Breast epithelium (tissue), 3 donors: Measurements from ENCODE around the gene XIRP2.

Experiments
- CTCF ChIP-seq, 3 donors: fragments of 450-650 bp; IDR thresholded peaks; one replicate each; pipeline ENCODE4 v1.5.1; 2016 to 2017; ENCODE audit warnings: antibody characterized with exemption in 3 of 3, mild to moderate bottlenecking in 3 of 3, moderate library complexity in 3 of 3
- POLR2A ChIP-seq: fragments of 450-650 bp; IDR thresholded peaks from one replicate; pipeline ENCODE4 v1.6.1; 2016; ENCODE audit warnings: antibody characterized with exemption, mild to moderate bottlenecking, moderate library complexity
- POLR2AphosphoS5 ChIP-seq, 3 donors: sonication (generic); formaldehyde crosslinking; IDR thresholded peaks; one replicate each; pipeline ENCODE4 v1.6.1; 2017; ENCODE audit warnings: antibody characterized with exemption in 3 of 3

- TF ChIP-seq CTCF (IDR thresholded peaks at IDR 0.05), result no peak
- TF ChIP-seq POLR2AphosphoS5 (IDR thresholded peaks at IDR 0.05), result no peak
- no peak for TF ChIP-seq POLR2A
These were observed 43.8 kb downstream of the XIRP2 start for GRCh38 chr2:166932032-166932431.
